ENCODE results near the gene TENM4.

TENM4 gene

DNA sequence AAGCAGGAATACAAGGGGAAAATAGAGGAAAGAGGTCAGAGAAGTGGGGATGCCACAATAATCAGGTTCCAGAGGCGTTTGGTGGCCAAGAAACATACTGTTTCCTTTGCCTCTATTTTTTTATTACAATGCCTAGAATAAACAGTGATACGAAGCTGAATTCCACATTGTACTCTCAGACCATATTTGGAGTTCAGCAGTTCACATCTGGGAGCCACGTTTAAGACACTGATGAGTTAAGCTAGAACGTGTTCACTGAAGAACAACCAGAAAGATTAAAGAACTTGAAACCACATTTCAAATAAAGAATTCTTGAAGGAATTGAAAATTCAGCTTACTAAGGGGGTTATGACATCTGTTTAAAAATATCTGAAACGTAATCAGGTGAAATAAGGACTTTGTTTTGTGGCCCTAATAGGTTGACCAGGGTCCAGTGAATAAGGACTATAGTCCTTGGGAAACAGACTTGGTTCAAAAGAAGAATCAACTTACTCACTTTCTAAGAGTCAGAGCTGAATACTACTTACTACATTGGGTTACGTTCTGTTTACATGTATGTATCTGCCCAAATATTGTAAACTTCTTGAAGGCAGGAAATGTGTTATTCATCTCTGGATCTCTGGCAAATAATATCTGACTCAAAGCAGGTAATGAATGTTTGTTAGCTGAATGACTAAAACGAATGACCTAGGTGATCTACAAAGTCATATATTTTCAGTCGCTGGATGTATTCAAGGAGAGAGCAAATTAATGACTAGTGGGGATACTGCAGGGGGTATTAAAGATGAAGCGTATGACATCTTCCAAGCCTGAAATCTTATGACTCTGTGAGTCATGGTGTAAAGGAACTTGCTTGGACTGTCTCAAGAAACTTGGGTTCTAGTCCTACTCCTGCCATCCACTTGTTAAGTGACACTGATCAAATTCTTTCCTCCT is 619.2 kb downstream of the TENM4 start:
- H3K4me1 ChIP-seq (ENCODE audit: control insufficient read depth, insufficient read depth, low read length, poor library complexity, severe bottlenecking) = no peaks in the 10 kb centered on the region
- H3K4me3 ChIP-seq (ENCODE audit: extremely low read depth, insufficient read depth, low read length, poor library complexity, severe bottlenecking) = no peak overlapping the region
- no peaks in the 10 kb centered on the region for H3K9me3 ChIP-seq (ENCODE audit: control insufficient read depth, low read length)
- H3K36me3 ChIP-seq (ENCODE audit: control insufficient read depth, insufficient read depth, low read length) = no peaks in the 10 kb centered on the region
- H3K27ac ChIP-seq (ENCODE audit: low read depth, low read length, severe bottlenecking) = no peak overlapping the region
- 93 to 94% methylated on average over 5 to 7 of the region's 9 CpGs for WGBS, 2 experiments (ENCODE audit: insufficient coverage in 2 of 2)

DNA sequence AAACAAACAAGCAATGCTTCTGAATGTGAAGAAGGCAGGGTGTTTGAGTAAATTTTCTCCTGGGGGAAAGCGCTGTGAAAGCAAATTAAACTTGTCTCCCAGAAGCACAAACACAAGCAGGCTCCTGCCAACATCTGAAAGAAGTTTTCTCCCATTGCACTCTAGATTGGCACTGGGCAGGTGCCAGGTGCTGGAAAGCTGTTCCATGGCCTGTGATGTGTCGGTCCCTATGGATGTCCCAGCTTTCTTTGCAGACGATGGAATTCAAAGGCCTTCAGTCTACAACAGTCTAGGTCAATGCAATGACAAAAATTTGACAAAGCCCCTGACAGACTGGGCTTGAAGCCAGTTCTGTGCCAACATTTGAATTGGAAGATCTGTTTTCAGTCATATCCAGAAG is 620.1 kb downstream of the TENM4 start:
- no peaks in the 10 kb centered on the region for H3K9me3 ChIP-seq (ENCODE audit: control insufficient read depth, low read length)
- H3K4me1 ChIP-seq (ENCODE audit: control insufficient read depth, insufficient read depth, low read length, poor library complexity, severe bottlenecking) = no peaks in the 10 kb centered on the region
- H3K4me3 ChIP-seq (ENCODE audit: extremely low read depth, insufficient read depth, low read length, poor library complexity, severe bottlenecking) = no peak overlapping the region
- 96 to 100% methylated on average over 1 to 3 of the region's 3 CpGs for WGBS, 2 experiments (ENCODE audit: insufficient coverage in 2 of 2)
- H3K36me3 ChIP-seq (ENCODE audit: control insufficient read depth, insufficient read depth, low read length) = no peaks in the 10 kb centered on the region
- H3K27ac ChIP-seq (ENCODE audit: low read depth, low read length, severe bottlenecking) = no peak overlapping the region

DNA sequence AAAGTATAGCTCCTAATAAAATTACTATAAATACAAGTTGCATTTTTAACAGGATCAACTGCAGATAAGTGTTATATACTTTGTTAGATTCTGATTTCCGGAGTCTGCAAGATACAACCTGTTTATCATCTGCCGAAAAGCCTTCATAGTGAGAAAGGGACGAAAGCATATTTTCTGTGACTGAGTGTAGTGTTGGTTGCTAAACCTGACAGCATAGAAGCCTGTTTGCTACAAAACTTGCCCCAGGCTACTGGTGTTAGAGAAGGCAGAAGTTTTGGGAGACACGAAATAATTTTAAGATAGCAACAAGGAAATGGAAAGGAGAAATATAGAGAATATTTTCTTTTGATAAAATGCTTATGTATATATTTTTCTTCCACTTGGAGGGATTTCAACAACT is 622.6 kb downstream of the TENM4 start:
- no peak overlapping the region for H3K27ac ChIP-seq (ENCODE audit: low read depth, low read length, severe bottlenecking)
- no peaks in the 10 kb centered on the region for H3K4me1 ChIP-seq (ENCODE audit: control insufficient read depth, insufficient read depth, low read length, poor library complexity, severe bottlenecking)
- no peaks in the 10 kb centered on the region for H3K36me3 ChIP-seq (ENCODE audit: control insufficient read depth, insufficient read depth, low read length)
- 97 to 98% methylated on average over 3 of the region's 4 CpGs for WGBS, 2 experiments (ENCODE audit: insufficient coverage in 2 of 2)
- H3K4me3 ChIP-seq (ENCODE audit: extremely low read depth, insufficient read depth, low read length, poor library complexity, severe bottlenecking) = no peak overlapping the region
- H3K9me3 ChIP-seq (ENCODE audit: control insufficient read depth, low read length) = no peaks in the 10 kb centered on the region

DNA sequence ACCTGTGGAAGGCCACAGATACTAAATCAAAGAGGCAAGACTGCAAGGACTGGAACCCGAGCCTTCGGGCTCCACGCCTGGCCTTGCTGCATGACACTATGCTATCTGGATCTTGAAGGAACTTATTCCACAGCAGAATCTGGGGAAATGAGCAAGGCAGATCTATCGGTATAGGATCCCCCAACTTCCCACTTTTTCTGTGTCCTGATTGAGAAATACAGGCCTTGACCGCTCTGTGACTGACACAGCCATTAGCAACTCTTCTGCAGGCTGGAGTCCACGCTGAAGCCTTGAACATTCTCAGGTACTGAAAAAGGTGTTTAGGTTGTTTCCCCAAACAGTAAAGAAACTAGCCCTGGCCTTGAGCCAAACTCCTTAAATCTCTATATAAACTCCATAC is 625.0 kb downstream of the TENM4 start:
- WGBS, 2 experiments (ENCODE audit: insufficient coverage in 2 of 2) = 96 to 97% methylated on average over 4 to 6 of the region's 6 CpGs
- H3K36me3 ChIP-seq (ENCODE audit: control insufficient read depth, insufficient read depth, low read length) = peaks cover 1% of the 10 kb centered on the region
- no peak overlapping the region for H3K27ac ChIP-seq (ENCODE audit: low read depth, low read length, severe bottlenecking)
- no peak overlapping the region for H3K4me3 ChIP-seq (ENCODE audit: extremely low read depth, insufficient read depth, low read length, poor library complexity, severe bottlenecking)
- H3K9me3 ChIP-seq (ENCODE audit: control insufficient read depth, low read length) = no peaks in the 10 kb centered on the region
- H3K4me1 ChIP-seq (ENCODE audit: control insufficient read depth, insufficient read depth, low read length, poor library complexity, severe bottlenecking) = peaks cover 1% of the 10 kb centered on the region

DNA sequence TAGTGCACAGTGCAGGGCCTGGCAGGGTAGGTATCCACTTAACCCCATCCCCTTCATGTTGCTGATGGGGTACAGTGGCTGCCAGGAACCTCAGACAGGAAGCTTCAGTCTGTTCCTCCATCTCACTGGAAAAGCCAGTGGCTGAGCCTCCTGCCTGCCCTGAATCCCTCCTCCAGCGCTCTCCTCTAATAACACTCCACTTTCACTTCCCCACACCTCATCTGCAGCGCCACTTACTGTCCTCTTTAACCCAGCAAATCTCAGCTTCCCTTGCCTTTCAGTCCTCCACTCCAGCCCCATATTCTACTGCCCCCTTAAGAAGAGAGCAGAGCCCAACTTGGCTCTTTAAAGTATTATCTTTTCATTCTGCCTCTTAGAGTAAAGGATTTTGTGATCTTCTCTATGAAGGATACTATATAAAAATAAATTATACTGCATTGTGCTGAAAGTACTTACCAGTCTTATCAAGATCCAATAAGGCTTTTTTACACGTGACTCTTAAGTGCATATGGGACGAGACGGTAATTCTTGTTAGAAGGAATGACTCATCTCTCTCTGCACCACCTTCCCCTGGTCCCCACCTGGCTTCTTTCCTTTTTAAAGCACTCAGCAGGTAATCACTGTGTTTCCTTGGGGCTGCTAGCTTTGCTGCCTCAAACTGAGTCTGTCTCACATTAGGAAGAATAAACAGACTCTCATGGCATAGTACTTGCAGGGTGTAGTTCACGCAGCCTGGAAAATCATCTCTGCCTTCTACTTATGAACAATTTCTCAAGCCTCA is 628.1 kb downstream of the TENM4 start:
- no peak overlapping the region for H3K27ac ChIP-seq (ENCODE audit: low read depth, low read length, severe bottlenecking)
- H3K36me3 ChIP-seq (ENCODE audit: control insufficient read depth, insufficient read depth, low read length) = peaks cover 4% of the 10 kb centered on the region
- no peak overlapping the region for H3K4me3 ChIP-seq (ENCODE audit: extremely low read depth, insufficient read depth, low read length, poor library complexity, severe bottlenecking)
- H3K4me1 ChIP-seq (ENCODE audit: control insufficient read depth, insufficient read depth, low read length, poor library complexity, severe bottlenecking) = peaks cover 5% of the 10 kb centered on the region
- no peaks in the 10 kb centered on the region for H3K9me3 ChIP-seq (ENCODE audit: control insufficient read depth, low read length)
- WGBS, 2 experiments (ENCODE audit: insufficient coverage in 2 of 2) = 80 to 86% methylated on average over 5 of the region's 6 CpGs

DNA sequence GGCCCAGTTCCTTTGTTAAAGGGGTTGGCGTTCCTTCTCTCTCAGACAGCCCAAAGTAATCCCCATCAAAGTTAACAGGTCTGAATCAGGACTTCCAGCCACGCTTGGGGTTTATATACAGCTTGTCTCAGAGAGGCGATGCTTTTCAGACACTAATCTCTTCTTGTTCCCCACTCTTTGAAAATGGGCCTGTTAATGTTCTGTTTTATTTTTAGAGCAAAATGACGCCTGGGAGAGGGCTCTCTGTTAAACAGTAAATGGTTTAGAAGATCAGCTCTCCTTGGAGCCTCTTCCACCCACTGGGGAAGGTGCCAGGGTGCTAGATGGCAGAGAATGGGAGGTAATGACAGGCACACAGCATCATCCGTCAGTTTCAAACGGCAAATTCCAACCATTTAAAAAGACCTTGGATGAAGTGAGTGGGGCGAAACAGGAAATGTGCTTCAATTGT is 630.2 kb downstream of the TENM4 start:
- Histone ChIP-seq H3K4me3 (ENCODE audit: extremely low read depth, insufficient read depth, low read length, poor library complexity, severe bottlenecking) (no peak overlapping the region), H3K36me3 (ENCODE audit: control insufficient read depth, insufficient read depth, low read length) (peaks cover 4% of the 10 kb centered on the region), H3K4me1 (ENCODE audit: control insufficient read depth, insufficient read depth, low read length, poor library complexity, severe bottlenecking) (peaks cover 5% of the 10 kb centered on the region), H3K9me3 (ENCODE audit: control insufficient read depth, low read length) (no peaks in the 10 kb centered on the region), H3K27ac (ENCODE audit: low read depth, low read length, severe bottlenecking) (peak overlapping the region; percentile 41)
- WGBS, 2 experiments (ENCODE audit: insufficient coverage in 2 of 2) = 88 to 89% methylated on average over 2 to 3 of the region's 7 CpGs

DNA sequence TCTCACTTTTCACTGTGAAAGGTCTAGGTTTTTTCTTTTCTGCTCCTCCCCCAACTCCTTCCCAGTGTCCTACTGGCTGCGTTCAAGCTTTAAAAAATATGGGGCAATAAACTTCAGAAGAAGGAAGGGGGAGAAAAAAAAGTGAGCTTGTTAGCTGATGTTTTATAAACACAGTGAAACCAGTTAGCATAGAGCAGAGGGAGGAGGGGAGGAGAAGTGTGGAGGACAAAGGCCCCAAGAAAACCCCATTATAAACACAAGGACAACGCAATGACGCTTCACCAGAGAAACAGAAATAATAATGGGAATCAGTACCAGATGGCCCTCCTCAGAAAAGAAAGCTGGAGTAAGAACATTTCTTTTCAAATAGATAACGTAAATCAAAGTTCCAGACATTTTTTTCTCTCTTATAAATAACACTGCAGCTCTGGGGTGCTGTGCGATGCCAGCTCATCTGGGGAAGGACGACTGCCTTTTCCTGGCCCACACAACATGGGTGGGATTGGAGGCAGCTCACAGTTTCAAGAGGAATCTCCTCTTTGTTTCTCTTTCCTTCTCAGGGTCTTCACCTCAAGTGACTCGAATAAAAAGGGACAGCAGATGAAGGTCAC is 630.8 kb downstream of the TENM4 start:
- WGBS, 2 experiments (ENCODE audit: insufficient coverage in 2 of 2) = 81 to 90% methylated on average over 4 to 5 of the region's 7 CpGs
- no peaks in the 10 kb centered on the region for H3K9me3 ChIP-seq (ENCODE audit: control insufficient read depth, low read length)
- no peak overlapping the region for H3K4me3 ChIP-seq (ENCODE audit: extremely low read depth, insufficient read depth, low read length, poor library complexity, severe bottlenecking)
- peaks cover 5% of the 10 kb centered on the region for H3K4me1 ChIP-seq (ENCODE audit: control insufficient read depth, insufficient read depth, low read length, poor library complexity, severe bottlenecking)
- peaks cover 4% of the 10 kb centered on the region for H3K36me3 ChIP-seq (ENCODE audit: control insufficient read depth, insufficient read depth, low read length)
- H3K27ac ChIP-seq (ENCODE audit: low read depth, low read length, severe bottlenecking) = peak overlapping the region; percentile 41

DNA sequence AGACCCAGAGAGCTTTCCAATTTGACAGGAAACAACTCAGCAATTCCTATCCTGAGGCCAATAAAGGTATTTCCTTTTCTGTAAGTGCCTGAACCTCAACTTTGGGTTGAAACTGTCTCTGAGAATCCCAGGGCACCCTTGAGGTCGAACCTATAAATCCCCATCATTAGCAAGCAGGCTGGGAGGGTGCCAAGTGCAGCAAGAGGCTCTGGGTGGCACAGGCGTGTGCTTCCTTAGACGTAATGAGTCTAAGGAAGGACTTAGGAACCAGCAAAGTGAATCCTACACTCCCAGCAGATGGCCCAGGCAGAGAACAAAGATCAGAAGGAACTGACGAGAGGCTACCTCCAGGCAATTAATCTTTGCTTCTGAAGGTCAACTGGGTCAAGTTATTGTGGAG is 631.9 kb downstream of the TENM4 start:
- 90 to 94% methylated on average over 3 of the region's 4 CpGs for WGBS, 2 experiments (ENCODE audit: insufficient coverage in 2 of 2)
- peaks cover 8% of the 10 kb centered on the region for H3K4me1 ChIP-seq (ENCODE audit: control insufficient read depth, insufficient read depth, low read length, poor library complexity, severe bottlenecking)
- H3K27ac ChIP-seq (ENCODE audit: low read depth, low read length, severe bottlenecking) = no peak overlapping the region
- H3K36me3 ChIP-seq (ENCODE audit: control insufficient read depth, insufficient read depth, low read length) = peaks cover 7% of the 10 kb centered on the region
- no peaks in the 10 kb centered on the region for H3K9me3 ChIP-seq (ENCODE audit: control insufficient read depth, low read length)
- no peak overlapping the region for H3K4me3 ChIP-seq (ENCODE audit: extremely low read depth, insufficient read depth, low read length, poor library complexity, severe bottlenecking)

DNA sequence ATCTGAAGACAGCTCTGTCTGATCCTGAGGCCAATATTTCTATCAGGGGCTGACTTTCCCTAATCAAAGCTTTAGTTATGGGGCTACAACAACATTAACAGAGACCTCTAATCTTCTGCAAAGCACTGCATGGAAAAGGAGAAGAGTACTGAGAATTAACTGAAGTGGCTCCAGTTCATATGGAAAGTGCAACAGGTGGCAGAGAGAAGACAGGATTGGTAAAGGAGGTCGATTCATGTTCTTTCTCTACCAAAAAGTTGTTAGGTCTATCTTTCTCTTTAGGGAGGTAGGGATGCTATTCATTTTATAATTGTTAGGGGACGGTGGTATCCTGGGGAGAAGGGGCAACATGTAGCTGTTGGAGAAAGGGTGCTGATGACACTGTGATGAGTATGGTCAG is 633.5 kb downstream of the TENM4 start:
- H3K4me3 ChIP-seq (ENCODE audit: extremely low read depth, insufficient read depth, low read length, poor library complexity, severe bottlenecking) = no peak overlapping the region
- 87% methylated on average over 2 of the region's 2 CpGs; no CpG with 5 or more reads in 1 of the 2 experiments for WGBS, 2 experiments (ENCODE audit: insufficient coverage in 2 of 2)

DNA sequence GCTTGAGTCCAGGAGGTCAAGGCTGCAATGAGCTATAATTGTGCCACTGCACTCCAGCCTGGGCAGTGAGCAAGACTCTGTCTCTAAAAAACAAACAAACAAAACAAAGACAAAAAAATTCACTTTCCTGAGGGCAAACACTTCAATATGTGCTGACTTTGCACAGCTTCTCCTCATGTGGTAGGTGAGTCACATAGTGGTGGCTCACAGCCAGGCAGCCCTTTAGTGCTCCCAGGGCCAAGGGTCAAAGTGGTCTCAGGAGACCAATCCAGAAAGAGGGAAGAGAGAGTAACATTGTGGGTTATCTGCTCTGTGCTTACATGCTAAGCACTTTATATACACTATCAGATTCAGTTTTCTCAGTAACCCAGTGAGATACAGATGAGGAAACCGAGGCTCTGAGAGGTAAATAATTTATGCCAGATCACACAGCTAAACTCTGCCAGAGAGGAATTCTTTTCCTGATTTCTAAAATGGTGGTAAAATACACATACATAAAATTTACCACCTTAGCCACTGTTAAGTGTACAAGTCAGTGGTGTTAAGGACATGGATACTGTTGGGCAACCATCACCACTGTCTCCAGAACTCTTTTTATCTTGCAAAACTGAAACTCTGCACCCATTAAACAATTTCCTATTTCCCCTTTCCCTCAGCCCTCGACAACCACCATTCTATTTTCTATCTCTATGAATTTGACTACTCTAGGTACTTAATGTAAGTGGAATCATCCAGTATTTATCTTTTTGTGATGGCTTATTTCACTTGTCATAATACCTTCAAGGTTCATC is 634.4 kb downstream of the TENM4 start:
- Histone ChIP-seq H3K4me1 (ENCODE audit: control insufficient read depth, insufficient read depth, low read length, poor library complexity, severe bottlenecking) (peaks cover 24% of the 10 kb centered on the region), H3K9me3 (ENCODE audit: control insufficient read depth, low read length) (no peaks in the 10 kb centered on the region), H3K4me3 (ENCODE audit: extremely low read depth, insufficient read depth, low read length, poor library complexity, severe bottlenecking) (no peak overlapping the region), H3K36me3 (ENCODE audit: control insufficient read depth, insufficient read depth, low read length) (peaks cover 7% of the 10 kb centered on the region), H3K27ac (ENCODE audit: low read depth, low read length, severe bottlenecking) (no peak overlapping the region)
- WGBS, 2 experiments (ENCODE audit: insufficient coverage in 2 of 2) = 100% methylated on average over 1 of the region's 2 CpGs; no CpG with 5 or more reads in 1 of the 2 experiments

More for the DNA sequence above, 633.5 kb downstream of the TENM4 start:
- Histone ChIP-seq H3K4me1 (ENCODE audit: control insufficient read depth, insufficient read depth, low read length, poor library complexity, severe bottlenecking) (peaks cover 15% of the 10 kb centered on the region), H3K36me3 (ENCODE audit: control insufficient read depth, insufficient read depth, low read length) (peaks cover 7% of the 10 kb centered on the region), H3K27ac (ENCODE audit: low read depth, low read length, severe bottlenecking) (no peak overlapping the region), H3K9me3 (ENCODE audit: control insufficient read depth, low read length) (no peaks in the 10 kb centered on the region)
